ENCODE data around the gene PITX1.
"Not testable (repeated sequence)": the region's sequence is repeated elsewhere in the genome, so short reads cannot be mapped to it uniquely, and the experiment has no call there.

Gene PITX1

GRCh38 chr5:135033901-135034235 is at the start of gene PITX1:
Gene PITX1 (minus strand): TSS chr5:135034228. CDS start chr5:135033881, 347 bp downstream.
- DNase-seq (ENCODE audit: low read depth, low spot score), result no peak

- not testable (repeated sequence) for DNase-seq (ENCODE audit: low read depth, low spot score)
Measured at GRCh38 chr5:135083334-135083733, 49.3 kb upstream of the PITX1 start.

GRCh38 chr5:135081240-135081639 is 47.2 kb upstream of the PITX1 start:
- DNase-seq (ENCODE audit: low read depth, low spot score), result no peak

- DNase-seq (ENCODE audit: low read depth, low spot score), result no peak
Measured at GRCh38 chr5:135079760-135080159, 45.7 kb upstream of the PITX1 start.

GRCh38 chr5:135079099-135079681 is 45.2 kb upstream of the PITX1 start:
- DNase-seq (ENCODE audit: low read depth, low spot score), result no peak

- no peak for DNase-seq (ENCODE audit: low read depth, low spot score)
Measured at GRCh38 chr5:135076801-135077200, 42.8 kb upstream of the PITX1 start.

GRCh38 chr5:135076051-135076491 is 42.0 kb upstream of the PITX1 start:
- DNase-seq (ENCODE audit: low read depth, low spot score), result no peak

- no peak for DNase-seq (ENCODE audit: low read depth, low spot score)
Measured at GRCh38 chr5:135075621-135076020, 41.6 kb upstream of the PITX1 start.

GRCh38 chr5:135073761-135074345 is 39.8 kb upstream of the PITX1 start:
- no peak for DNase-seq (ENCODE audit: low read depth, low spot score)

- no peak for DNase-seq (ENCODE audit: low read depth, low spot score)
Measured at GRCh38 chr5:135072387-135073281, 38.6 kb upstream of the PITX1 start.

- no peak for DNase-seq (ENCODE audit: low read depth, low spot score)
Measured at GRCh38 chr5:135071311-135071710, 37.3 kb upstream of the PITX1 start.

GRCh38 chr5:135069895-135070657 is 36.0 kb upstream of the PITX1 start:
- DNase-seq (ENCODE audit: low read depth, low spot score), result no peak

GRCh38 chr5:135069016-135069770 is 35.2 kb upstream of the PITX1 start:
- no peak for DNase-seq (ENCODE audit: low read depth, low spot score)

- no peak for DNase-seq (ENCODE audit: low read depth, low spot score)
Measured at GRCh38 chr5:135067587-135067986, 33.6 kb upstream of the PITX1 start.

- DNase-seq (ENCODE audit: low read depth, low spot score), result no peak
Measured at GRCh38 chr5:135066781-135067180, 32.8 kb upstream of the PITX1 start.

- no peak for DNase-seq (ENCODE audit: low read depth, low spot score)
Measured at GRCh38 chr5:135065306-135066265, 31.6 kb upstream of the PITX1 start.

GRCh38 chr5:135064235-135064570 is 30.2 kb upstream of the PITX1 start:
- DNase-seq (ENCODE audit: low read depth, low spot score), result no peak

- no peak for DNase-seq (ENCODE audit: low read depth, low spot score)
Measured at GRCh38 chr5:135063511-135064234, 29.6 kb upstream of the PITX1 start.

GRCh38 chr5:135063056-135063445 is 29.0 kb upstream of the PITX1 start:
- no peak for DNase-seq (ENCODE audit: low read depth, low spot score)

Data from smooth muscle cell of the brain vasculature (primary cell).